OCI-LY3 (cell line): ENCODE data around the gene LCP1.

ENCODE experiments used
- H2AFZ ChIP-seq: fragments of 200-600, 300-600 bp; shearing (Covaris generic); 2 replicates; pipeline ENCODE4 v1.6.0; 2014; ENCODE audit warnings: antibody characterized with exemption, low read depth, low read length
- H3K27ac ChIP-seq: fragments of 200-600, 300-600 bp; sonication (generic); 2 replicates; pipeline ENCODE4 v1.5.1; 2014; ENCODE audit warnings: mild to moderate bottlenecking, low read length, moderate library complexity, mixed read lengths
- H3K27me3 ChIP-seq: fragments of 200-600, 300-600 bp; sonication (generic); 2 replicates; pipeline ENCODE4 v1.6.1; 2014; ENCODE audit warnings: low read depth, low read length, mixed read lengths
- H3K36me3 ChIP-seq: fragments of 200-600, 300-600 bp; sonication (generic); replicated peaks from 2 replicates; pipeline ENCODE3; 2014; ENCODE audit warnings: low read depth, low read length, mixed read lengths
- H3K4me1 ChIP-seq: fragments of 300-600, 200-600 bp; sonication (generic); 2 replicates; pipeline ENCODE4 v1.6.1; 2014; ENCODE audit warnings: low read length, mixed read lengths
- H3K4me2 ChIP-seq: fragments of 200-600, 300-600 bp; sonication (generic); 2 replicates; pipeline ENCODE4 v1.6.1; 2014; ENCODE audit warnings: low read length, mixed read lengths
- H3K4me3 ChIP-seq: fragments of 300-600, 200-600 bp; sonication (generic); 2 replicates; pipeline ENCODE4 v1.5.1; 2014; ENCODE audit warnings: antibody characterized with exemption, mild to moderate bottlenecking, low read length, moderate library complexity
- H3K79me2 ChIP-seq: fragments of 300-600, 200-600 bp; shearing (Covaris generic); 2 replicates; pipeline ENCODE4 v1.6.1; 2014; ENCODE audit warnings: mild to moderate bottlenecking, low read length, mixed read lengths
- H3K9ac ChIP-seq: fragments of 300-600, 200-600 bp; shearing (Covaris generic); 2 replicates; pipeline ENCODE4 v1.6.0; 2014; ENCODE audit warnings: mild to moderate bottlenecking, low read length, moderate library complexity
- H3K9me3 ChIP-seq: fragments of 200-600, 300-600 bp; shearing (Covaris generic); 2 replicates; pipeline ENCODE4 v1.6.1; 2014; ENCODE audit warnings: low read length, mixed read lengths; ENCODE audit not compliant: insufficient read depth
- H4K20me1 ChIP-seq: fragments of 200-600, 300-600 bp; sonication (generic); 2 replicates; pipeline ENCODE4 v1.6.1; 2016; ENCODE audit warnings: low read length, mixed read lengths; ENCODE audit not compliant: insufficient read depth
- EZH2phosphoT487 ChIP-seq: fragments of 200-600 bp; shearing (Covaris generic); IDR thresholded peaks from 2 replicates; pipeline ENCODE4 v1.6.1; 2018; ENCODE audit warnings: antibody characterized with exemption, mixed run types, low read depth
- TF ChIP-seq, protein P1 (sequence below): fragments of 200-600, 300-600 bp; sonication (generic); IDR thresholded peaks from 2 replicates; pipeline ENCODE4 v1.5.1; 2014; ENCODE audit warnings: antibody characterized with exemption, low read length, low read depth

Gene LCP1

DNA sequence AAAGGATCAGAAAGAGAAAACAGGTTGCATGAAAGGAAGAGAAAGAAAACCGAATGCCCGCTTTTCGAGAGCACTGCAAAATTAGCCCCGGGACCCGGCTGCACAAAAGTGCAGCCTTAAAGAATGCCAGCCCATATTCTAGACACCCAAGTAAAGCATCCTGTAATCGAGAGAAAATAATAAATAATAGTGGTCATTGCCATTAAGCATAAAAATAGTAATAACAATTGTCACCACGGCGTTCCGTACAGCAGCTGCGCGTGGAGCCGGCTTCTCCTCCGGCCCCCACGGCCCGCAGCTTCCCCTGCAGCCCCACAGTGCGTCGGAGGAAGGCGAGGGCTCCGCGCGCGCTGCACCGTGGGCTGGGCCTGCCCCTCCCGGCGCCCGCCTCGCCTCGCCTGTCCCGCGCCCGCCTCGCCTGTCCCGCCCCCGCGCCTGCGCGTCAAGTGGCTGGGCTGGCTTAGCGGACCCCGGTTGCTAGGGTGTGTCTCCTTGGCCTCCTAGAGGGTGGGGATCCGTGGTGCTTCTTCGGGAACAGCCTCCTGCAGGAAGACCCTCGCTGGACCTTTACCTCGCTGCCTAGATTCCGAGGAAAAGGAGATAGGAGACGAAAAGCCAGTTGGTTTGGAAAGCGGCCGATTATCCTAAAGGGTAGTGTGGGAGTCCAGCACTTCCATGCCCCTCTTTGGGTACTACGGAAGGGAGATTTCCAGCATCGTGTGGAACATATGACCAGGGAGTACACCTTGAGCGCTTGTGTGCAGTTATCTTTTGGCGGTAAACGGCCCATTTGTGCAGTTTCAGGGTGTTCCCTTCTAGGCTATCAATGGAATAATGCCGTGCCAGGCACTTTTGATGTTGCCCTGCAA, 29.7 kb upstream of the LCP1 start, which contains the start of gene LRRC63:
Gene LRRC63 (plus strand): TSS at position 446 of the 869 bp plus-strand sequence. CDS start 1,107 bp downstream, outside the sequence.
- Histone ChIP-seq H3K27ac (peak within 1 kb of the TSS; percentile 24), H3K79me2 (peaks cover 21% of the 10 kb centered on the region), H3K4me2 (peak within 1 kb of the TSS; percentile 83), H3K9ac (peak within 1 kb of the TSS; percentile 76), H3K36me3 (no peaks in the 10 kb centered on the region), H3K9me3 (no peaks in the 10 kb centered on the region), H2AFZ (peak within 1 kb of the TSS; percentile 92), H3K4me3 (peak within 1 kb of the TSS; percentile 81), H3K4me1 (peaks cover 30% of the 10 kb centered on the region), H4K20me1 (no peaks in the 10 kb centered on the region), H3K27me3 (no peaks in the 10 kb centered on the region)
- no peak for TF ChIP-seq EZH2phosphoT487
- TF ChIP-seq, protein P1, sequence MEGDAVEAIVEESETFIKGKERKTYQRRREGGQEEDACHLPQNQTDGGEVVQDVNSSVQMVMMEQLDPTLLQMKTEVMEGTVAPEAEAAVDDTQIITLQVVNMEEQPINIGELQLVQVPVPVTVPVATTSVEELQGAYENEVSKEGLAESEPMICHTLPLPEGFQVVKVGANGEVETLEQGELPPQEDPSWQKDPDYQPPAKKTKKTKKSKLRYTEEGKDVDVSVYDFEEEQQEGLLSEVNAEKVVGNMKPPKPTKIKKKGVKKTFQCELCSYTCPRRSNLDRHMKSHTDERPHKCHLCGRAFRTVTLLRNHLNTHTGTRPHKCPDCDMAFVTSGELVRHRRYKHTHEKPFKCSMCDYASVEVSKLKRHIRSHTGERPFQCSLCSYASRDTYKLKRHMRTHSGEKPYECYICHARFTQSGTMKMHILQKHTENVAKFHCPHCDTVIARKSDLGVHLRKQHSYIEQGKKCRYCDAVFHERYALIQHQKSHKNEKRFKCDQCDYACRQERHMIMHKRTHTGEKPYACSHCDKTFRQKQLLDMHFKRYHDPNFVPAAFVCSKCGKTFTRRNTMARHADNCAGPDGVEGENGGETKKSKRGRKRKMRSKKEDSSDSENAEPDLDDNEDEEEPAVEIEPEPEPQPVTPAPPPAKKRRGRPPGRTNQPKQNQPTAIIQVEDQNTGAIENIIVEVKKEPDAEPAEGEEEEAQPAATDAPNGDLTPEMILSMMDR, result no peak

- peak overlapping the region; percentile 24 for H3K27ac ChIP-seq
- H3K79me2 ChIP-seq, result peaks cover 21% of the 10 kb centered on the region
- no peak for TF ChIP-seq EZH2phosphoT487
- TF ChIP-seq, protein P1, result no peak
- H3K9me3 ChIP-seq, result no peaks in the 10 kb centered on the region
- peak overlapping the region; percentile 83 for H3K4me2 ChIP-seq
- peak overlapping the region; percentile 92 for H2AFZ ChIP-seq
- peak overlapping the region; percentile 76 for H3K9ac ChIP-seq
- peaks cover 30% of the 10 kb centered on the region for H3K4me1 ChIP-seq
- no peaks in the 10 kb centered on the region for H3K36me3 ChIP-seq
- H3K4me3 ChIP-seq, result peak overlapping the region; percentile 81
- no peaks in the 10 kb centered on the region for H3K27me3 ChIP-seq
- no peaks in the 10 kb centered on the region for H4K20me1 ChIP-seq
These were observed 29.1 kb upstream of the LCP1 start for GRCh38 chr13:46211116-46211482.

- peak overlapping the region; percentile 76 for H3K9ac ChIP-seq
- H3K27me3 ChIP-seq, result no peaks in the 10 kb centered on the region
- peak overlapping the region; percentile 92 for H2AFZ ChIP-seq
- H3K79me2 ChIP-seq, result peaks cover 21% of the 10 kb centered on the region
- peak overlapping the region; percentile 81 for H3K4me3 ChIP-seq
- H3K27ac ChIP-seq, result no peak overlapping the region
- H3K9me3 ChIP-seq, result no peaks in the 10 kb centered on the region
- peaks cover 30% of the 10 kb centered on the region for H3K4me1 ChIP-seq
- TF ChIP-seq EZH2phosphoT487, result no peak
- peak overlapping the region; percentile 83 for H3K4me2 ChIP-seq
- no peaks in the 10 kb centered on the region for H3K36me3 ChIP-seq
- no peaks in the 10 kb centered on the region for H4K20me1 ChIP-seq
These were observed 28.5 kb upstream of the LCP1 start for GRCh38 chr13:46210362-46211083.

GRCh38 chr13:46207828-46208227, 25.9 kb upstream of the LCP1 start:
- H2AFZ ChIP-seq, result no peak overlapping the region

More at GRCh38 chr13:46207828-46208227, 25.9 kb upstream of the LCP1 start:
- peaks cover 21% of the 10 kb centered on the region for H3K79me2 ChIP-seq
- no peaks in the 10 kb centered on the region for H3K9me3 ChIP-seq
- no peaks in the 10 kb centered on the region for H4K20me1 ChIP-seq
- no peaks in the 10 kb centered on the region for H3K36me3 ChIP-seq
- H3K4me2 ChIP-seq, result no peak overlapping the region
- H3K4me3 ChIP-seq, result no peak overlapping the region
- H3K27me3 ChIP-seq, result no peaks in the 10 kb centered on the region
- H3K4me1 ChIP-seq, result peaks cover 15% of the 10 kb centered on the region
- no peak for TF ChIP-seq EZH2phosphoT487
- TF ChIP-seq, protein P1, result no peak
- H3K9ac ChIP-seq, result no peak overlapping the region
- no peak overlapping the region for H3K27ac ChIP-seq
